ENCODE data around the gene IRF8.

GRCh38 chr16:85941863-85942644, 43.1 kb downstream of the IRF8 start:
- no peak for TF ChIP-seq CTCF (IDR thresholded peaks at IDR 0.05)
- TF ChIP-seq POLR2A (IDR thresholded peaks at IDR 0.05), result no peak
